HG03066 (cell line): Measurements from ENCODE around the gene COX10.
"Not testable (repeated sequence)": the region's sequence is repeated elsewhere in the genome, so short reads cannot be mapped to it uniquely, and the experiment has no call there.

Source experiments
- ATAC-seq: cut with Tn5 transposase; IDR thresholded peaks from one replicate; pipeline ENCODE4 v1.9.1; 2021; ENCODE audit warnings: low read depth; ENCODE audit not compliant: unreplicated experiment

Gene COX10

DNA sequence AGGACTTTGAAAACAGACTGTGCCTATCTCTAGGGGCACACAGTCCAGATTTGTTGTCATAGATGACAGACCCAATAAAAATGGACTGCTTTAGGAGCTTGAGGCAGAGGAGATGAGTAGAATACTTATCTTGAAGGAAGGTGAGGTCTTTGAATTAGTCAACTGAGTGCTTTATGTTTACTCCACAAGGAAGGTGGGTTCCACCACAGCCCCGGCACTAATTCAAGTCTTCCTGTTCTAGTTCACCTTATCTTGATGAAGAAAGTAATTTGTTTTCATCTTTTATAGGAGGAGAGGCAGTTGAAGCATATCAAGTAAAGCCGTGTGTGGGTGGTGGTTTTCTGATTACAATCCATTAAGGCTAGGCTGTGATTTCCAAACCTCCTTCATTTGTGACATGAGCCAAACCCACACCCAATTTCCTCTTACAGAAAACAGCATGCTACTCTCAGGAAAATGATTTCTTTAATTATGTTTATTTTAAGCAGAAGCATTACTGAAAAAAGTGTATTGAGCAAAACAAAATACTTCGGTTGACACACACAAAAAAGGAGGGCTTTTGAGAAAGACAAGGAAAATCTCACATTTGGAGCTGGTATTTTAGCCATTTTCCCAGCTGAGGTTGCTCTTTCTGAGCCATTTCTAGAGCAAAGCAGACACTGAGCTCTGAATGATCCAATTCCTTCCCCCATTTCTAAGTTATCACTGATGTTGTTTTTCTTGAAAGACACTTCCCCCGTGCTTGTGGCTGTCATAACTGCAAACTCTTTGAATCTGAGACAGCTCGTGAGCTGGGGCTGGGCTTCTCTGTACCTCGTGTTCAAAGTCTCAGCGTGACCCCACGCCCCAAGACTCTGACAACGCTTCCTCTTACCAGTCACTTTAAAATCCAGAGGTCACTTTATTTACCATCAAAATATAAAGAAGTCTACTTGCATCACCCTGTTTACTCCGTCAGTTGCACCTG lies 132.0 kb downstream of the COX10 start:
- ATAC-seq, result no peak

DNA sequence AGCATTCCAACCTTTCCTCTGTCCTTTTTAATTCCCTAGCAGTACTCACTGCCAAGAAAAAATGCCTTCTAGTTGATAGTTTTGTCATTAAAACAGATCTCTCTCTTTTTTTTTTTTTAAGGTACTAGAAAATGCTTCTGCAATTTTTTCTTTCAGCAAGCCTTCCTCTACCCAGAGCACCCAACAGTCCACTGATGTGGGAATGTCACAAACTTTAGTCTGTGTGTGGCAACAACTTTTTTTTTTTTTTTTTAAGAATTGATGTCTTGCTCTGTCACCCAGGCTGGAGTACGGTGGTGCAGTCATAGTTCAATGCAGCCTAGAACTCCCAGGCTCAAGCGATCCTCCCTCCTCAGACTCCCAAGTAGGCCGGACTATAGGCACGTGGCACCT lies 132.7 kb downstream of the COX10 start:
- no peak for ATAC-seq

DNA sequence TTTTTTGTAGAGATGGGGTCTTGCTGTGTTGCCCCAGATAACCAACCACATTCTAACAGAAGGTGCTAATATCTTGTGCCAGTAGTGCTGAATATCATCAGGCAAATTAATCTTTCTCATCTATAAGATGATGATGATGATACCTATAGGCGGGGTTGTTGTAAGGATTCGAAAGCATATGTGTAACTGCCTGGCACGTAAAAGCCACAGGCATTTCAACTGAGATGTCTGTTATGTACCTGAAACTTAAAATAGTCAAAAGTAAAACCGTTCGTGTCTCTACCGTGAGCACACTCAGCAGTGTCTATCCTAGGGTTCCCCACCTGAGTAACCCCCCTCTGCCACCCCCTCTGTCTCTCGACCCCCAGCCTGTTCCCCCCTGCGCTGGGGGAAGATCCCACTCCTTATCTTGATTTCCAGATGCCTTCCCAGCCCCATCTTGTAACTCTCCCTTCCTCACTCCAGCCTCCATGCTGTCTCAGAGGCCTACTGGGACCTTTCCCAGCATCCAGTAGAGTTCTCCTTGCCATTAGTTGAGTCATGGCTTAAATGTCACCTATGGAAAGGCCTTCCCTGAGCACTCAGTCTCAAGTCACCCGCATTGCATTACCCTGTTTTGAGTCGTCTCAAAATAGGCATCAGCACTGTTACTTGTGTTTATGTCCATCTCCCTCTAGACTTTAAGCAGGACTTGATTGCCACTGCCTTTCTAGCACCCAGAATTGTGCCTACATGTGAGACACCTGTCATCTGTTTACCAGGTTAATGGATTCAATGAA lies 133.3 kb downstream of the COX10 start:
- ATAC-seq, result no peak

DNA sequence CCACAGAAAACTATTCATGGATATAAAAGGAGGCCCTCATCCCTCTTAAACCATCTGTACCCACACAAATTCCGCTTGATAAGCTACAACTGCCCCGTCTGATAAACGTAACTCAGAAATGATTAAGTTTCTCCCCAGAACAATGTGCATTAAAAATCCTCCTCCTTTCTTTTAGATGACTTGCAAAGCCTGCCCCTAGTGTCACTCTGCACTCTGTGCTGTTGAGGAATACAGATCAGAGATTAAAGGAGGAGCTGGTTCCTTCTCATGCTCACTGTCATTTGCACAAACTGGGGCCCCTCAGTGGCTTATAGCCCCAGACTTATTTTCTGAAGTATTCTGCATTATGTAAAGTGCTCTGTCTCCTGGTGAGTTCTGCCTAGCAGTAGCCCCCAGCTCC lies 134.1 kb downstream of the COX10 start:
- no peak for ATAC-seq

DNA sequence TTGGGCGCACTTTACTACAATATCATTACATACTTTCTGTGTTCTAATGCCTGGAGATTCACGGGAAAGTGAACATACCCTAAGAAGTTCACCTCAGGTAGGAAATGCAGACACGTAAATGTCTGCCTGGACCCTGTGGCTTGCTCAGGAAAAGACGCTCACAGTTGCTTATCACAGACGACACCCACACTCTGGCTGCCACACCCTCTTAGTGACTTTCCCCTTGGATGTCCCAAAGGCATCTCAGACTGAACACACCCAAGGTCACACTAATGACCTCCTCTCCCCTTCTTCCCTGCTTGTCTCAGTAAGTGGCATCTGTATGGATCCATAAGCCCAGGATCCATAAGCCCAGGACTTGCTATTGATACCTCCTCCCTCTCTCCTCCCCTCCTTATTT lies 134.8 kb downstream of the COX10 start:
- ATAC-seq, result no peak

DNA sequence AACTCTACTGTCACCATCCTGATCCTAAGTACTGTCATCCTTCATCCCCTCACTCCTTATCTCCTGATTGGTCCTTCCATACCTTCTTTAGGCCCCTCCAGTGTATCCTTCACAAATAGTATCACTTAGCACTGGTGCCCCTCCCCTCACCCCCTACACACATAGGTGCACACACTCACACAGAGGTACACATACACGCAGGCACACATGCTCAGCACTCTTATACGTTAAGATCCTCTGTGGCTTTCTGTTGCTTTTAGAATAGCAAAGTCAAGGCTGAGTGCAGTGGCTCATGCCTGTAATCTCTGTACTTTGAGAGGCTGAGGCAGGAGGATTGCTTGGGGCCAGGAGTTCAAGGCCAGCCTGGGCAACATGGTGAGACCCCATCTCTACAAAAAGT lies 135.2 kb downstream of the COX10 start:
- no peak for ATAC-seq

DNA sequence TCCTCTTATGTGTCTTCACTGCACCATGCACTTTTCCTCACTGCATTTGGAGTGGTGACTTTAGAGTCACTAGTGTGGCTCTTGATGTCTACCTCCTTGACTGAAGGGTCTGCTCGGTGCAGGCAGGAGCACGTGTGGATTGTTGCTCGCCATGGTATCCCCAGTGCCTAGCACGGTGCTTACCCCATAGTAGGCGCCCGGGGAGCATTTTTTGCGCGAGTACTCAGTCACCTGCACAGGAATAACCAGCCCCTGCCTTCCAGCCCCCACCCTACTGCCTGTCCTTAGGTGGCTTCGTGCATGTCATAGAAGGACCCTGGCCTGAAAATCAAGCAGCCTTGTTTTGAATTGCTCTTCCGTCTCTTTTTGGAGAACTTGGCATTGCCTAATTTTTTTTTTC lies 136.1 kb downstream of the COX10 start:
- no peak for ATAC-seq

DNA sequence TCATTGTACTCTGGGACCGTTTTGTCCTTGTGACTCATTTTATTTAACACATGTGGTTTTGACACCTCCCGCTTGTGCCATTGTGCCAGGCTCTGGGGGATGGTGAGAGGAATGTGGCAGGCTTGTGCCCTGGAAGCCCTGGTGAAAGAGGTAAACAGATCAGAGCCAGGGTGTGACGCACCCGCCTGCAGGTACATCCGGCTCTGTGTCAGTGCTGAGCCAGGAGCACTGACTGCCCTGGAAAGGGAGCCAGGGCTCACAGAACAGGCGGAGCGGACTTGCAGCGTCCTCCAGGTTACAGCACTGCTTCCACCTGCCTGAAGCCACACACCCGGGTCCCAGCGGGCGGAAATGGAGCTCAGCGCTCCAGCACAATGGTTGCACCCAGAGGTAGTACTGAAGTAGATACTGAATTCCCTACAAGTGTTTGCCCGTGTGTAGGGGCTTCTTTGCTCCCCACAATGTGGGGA lies 136.7 kb downstream of the COX10 start:
- no peak for ATAC-seq

DNA sequence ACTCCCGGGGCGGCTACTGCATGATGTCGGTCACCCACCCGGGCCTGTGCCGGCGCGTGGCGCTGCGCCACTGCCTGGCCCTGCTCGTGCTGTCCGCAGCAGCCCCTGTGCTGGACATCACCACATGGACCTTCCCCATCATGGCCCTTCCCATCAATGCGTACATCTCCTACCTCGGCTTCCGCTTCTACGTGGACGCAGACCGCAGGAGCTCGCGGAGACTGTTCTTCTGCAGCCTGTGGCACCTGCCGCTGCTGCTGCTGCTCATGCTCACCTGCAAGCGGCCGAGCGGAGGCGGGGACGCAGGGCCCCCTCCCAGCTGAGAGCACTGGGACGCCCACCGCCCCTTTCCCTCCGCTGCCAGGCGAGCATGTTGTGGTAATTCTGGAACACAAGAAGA lies 137.6 kb downstream of the COX10 start:
- ATAC-seq, result no peak

DNA sequence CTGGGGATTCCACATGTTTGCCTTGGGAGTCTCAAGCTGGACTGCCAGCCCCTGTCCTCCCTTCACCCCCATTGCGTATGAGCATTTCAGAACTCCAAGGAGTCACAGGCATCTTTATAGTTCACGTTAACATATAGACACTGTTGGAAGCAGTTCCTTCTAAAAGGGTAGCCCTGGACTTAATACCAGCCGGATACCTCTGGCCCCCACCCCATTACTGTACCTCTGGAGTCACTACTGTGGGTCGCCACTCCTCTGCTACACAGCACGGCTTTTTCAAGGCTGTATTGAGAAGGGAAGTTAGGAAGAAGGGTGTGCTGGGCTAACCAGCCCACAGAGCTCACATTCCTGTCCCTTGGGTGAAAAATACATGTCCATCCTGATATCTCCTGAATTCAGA lies 138.5 kb downstream of the COX10 start:
- no peak for ATAC-seq

DNA sequence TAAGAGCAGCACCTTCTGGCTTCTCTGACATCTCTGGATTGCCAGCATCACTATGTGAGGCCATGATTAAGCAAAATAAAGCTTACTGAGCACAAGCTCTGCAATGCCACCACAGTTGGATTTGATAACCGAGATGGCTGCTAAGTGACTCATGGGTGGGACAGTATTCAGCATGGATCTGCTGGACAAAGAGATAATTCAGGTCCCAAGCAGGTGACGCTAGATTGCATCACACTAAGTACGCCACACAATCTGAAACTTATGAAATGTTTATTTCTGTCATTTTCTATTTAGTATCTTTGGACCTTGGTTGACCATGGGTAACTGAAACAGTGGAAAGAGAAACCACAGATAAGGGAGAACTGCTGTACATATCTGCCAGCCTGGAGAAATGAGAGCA lies 139.9 kb downstream of the COX10 start:
- ATAC-seq, result no peak

DNA sequence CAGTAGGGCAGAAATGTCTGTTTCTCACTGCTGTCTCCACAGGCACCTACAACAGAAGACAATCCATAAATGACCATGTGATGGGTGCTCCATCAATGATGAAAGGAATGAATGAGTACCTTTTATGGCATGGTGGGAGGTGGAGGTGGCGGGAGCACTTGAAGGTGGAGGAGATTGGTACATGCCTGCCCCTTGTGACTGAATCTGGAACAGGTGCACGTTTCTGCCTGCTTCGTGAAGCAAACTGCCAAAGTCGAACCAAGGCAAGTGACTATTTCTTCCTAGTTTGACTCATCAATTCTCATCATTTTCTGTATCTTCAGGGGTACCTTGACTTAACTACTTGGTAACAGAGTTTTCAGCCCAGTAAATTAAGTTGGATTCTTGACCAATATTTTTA lies 141.9 kb downstream of the COX10 start:
- ATAC-seq, result no peak

DNA sequence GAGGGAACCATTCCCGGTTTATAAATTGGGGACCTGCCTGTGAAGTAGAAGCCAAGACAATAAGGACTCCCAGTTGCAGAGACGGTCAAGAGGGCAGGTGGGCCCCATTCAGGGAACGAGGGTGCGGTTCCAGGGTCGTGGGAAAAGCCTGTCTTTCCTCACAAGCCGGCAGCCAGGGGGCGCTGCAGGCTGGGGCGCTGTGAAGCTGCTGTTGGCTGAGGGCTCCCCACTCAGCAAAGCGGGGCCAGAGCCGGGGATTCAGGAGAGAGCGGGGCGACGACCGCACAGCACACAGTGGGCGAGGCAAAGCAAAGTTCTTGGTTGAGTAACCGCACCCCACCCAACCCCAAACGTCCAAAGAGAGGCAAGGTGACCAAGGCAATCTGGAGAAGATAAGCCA lies 142.5 kb downstream of the COX10 start:
- ATAC-seq, result no peak

DNA sequence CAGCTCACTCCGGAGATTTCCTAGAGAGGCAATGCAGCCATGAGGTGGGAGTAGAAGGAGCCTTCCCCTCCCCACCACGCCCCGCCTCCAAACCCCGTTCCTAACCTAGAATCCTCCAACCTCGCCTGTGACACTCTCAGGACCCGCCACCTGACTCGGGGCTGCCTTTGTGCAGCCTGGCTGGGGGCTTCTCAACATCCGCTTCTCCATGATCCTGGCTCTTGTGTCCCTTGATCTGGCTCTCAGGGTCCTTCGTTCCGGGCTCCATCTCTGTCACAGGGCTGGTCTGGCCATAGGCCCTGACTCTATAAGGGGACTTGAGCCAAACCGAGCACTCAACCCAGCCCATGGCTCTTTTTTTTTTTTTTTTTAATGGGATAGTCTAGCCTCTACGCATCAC lies 143.1 kb downstream of the COX10 start:
- ATAC-seq, result no peak

DNA sequence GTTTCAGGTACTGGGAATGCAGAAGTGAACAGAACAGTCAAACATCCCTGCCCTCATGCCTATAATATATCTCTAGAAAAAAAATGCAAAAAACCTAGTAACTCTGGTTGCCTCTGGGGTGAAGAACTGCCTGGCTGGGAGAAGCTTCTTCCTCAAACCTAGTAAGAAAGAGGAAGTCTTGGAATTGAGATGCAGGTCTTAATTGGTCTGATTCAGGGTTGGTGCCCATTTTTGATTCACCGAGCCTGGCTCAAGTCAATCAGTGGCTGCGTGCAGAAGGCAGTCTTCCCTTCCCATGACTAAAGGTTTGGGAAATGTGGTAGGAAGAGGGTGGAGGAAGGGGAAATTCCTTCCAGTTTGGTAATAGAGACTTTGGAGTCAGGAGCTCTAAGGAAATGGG lies 145.0 kb downstream of the COX10 start:
- no peak for ATAC-seq

DNA sequence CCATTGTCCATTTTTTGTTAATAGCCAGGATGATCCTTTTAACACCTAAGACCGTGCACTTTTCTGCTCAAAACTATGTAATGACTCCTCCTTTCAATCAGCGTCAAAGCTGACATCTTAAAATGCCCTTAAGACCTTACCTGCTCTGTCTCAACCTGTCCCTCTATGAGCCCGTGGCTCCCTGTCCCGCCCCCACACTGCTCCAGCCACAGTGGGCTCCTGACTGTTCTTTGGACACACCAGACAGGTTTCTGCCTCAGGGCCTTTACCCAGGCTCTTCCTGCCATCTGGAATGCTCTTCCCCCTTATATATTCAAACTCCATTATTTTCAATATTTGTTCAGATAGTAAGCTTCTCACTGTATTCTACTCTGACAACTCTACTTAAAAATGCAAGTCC lies 153.3 kb downstream of the COX10 start:
- no peak for ATAC-seq

DNA sequence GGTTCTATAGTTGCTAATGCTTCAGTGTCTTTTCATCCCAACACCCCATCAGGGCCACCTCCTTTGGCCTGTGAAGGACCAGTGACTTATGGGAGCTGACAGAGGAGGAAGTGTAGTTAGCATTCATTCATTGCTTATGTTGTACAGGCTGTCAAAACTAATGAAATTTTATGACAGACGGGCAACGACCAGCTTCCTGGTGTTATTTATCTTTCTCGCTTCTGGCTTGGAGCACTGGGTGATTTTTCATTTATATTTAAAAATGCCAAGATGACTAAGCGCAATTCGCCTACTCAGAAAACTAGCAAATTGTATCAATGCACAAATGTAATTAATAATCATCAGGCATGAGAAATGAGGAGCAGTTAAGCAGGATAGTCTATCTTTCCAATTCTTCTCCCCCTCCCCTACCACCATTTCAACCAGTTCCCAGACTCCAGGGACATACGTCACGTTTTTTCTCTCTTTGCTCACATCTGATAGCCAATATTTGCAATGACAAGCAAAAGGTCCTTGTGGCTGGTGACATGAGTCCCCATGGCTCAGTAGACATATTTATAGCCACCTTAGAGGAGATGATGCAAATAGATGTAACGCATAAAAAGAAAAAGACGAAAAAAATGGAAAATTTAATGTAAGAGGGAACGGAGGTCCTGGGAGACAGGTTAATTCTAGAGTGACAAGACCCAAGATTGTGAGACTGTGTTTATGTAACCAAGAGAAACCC lies 156.1 kb downstream of the COX10 start:
- ATAC-seq, result no peak

DNA sequence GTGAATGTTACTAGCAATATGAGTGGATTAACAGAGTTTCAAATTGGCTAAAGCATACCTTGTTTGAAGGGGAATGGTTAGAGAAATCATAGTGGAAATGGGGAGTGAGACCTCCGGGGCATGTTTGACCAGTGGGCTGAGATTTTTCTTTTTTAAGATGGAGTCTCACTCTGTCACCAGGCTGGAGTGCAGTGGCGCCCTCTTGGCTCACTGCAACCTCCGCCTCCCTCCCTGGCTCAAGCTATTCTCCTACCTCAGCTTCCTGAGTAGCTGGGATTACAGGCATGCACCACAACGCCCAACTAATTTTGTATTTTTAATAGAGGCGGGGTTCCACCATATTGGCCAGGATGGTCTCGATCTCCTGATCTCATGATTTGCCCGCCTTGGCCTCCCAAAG lies 157.7 kb downstream of the COX10 start:
- ATAC-seq, result no peak

DNA sequence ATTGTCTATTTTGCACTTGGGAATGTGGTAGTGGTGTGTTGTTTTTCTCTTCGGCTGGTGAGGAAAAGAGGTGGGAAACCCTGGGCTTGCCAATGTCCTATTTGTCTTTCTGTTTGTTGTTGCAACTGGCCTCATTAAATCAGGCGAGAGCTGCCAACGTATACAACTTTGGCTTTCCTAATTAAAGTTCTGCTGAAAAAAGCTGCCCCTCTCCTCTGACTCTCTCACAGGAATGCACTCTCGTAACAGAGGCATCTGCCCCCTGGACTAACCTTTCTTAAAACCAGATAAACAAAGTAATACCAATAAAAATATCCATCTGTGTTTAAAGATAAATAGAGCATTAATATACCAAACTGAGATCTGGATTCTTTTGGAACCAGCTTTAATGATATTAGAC lies 159.6 kb downstream of the COX10 start:
- no peak for ATAC-seq

DNA sequence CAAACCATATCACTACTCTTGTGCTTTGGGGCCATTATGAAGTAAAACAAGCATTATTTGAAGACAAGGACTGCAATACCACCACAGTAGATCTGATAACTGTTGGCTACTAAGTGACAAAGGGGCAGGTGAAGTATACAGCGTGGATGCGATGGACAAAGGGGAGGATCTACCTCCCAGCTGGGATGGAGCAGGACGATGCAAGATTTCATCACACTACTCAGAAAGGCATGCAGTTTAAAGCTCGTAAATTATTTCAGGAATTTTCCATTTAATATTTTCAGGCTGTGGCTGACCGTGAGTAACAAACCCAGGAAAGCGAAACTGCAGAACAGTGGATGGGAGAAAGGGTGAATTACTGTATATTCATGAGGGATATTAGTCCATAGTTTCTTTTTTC lies 161.9 kb downstream of the COX10 start:
- not testable (repeated sequence) for ATAC-seq

DNA sequence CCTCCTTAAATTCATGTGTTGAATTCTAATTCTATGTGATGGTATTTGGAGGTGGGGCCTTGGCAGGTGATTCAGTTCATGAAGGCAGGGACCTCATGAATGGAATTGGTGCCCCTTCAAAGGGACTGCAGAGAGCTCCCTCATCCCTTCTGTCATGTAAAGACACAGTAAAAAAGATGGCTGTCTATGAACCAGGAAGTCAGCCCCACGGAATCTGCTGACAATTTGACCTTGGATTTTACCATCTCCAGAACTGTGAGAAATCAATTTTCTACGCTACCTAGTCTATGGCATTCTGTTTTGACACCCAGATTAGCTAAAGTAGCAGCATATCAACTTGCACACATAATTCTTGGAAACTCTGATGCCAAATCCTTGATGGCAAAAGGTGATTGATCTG lies 165.7 kb downstream of the COX10 start:
- ATAC-seq, result not testable (repeated sequence)
